Fibroblast of upper back skin (primary cell): ENCODE measurements around the gene PWWP2A.

Experiments used
- DNase-seq: peaks from one replicate; pipeline ENCODE4 v3.0.0-alpha.2; 2013

Gene PWWP2A

GRCh38 chr5:160129841-160130240, 10.6 kb upstream of the PWWP2A start:
- no peak for DNase-seq

GRCh38 chr5:160128632-160129031, 9.4 kb upstream of the PWWP2A start:
- no peak for DNase-seq

GRCh38 chr5:160119905-160120266, 636 bp upstream of the PWWP2A start:
- no peak for DNase-seq

- no peak for DNase-seq
Measured at GRCh38 chr5:160118349-160119141, 705 bp downstream of the PWWP2A start.

GRCh38 chr5:160116991-160117390, 2.3 kb downstream of the PWWP2A start:
- DNase-seq = no peak

- DNase-seq = no peak
Measured at GRCh38 chr5:160108124-160108523, 11.1 kb downstream of the PWWP2A start.

GRCh38 chr5:160105686-160106360, 13.4 kb downstream of the PWWP2A start:
- no peak for DNase-seq

GRCh38 chr5:160097991-160098390, 21.3 kb downstream of the PWWP2A start:
- DNase-seq = no peak

- no peak for DNase-seq
Measured at GRCh38 chr5:160096178-160096577, 23.1 kb downstream of the PWWP2A start.

- DNase-seq = no peak
Measured at GRCh38 chr5:160092960-160093707, 26.1 kb downstream of the PWWP2A start.

- no peak for DNase-seq
Measured at GRCh38 chr5:160092514-160092913, 26.7 kb downstream of the PWWP2A start.

- no peak for DNase-seq
Measured at GRCh38 chr5:160090059-160090458, 29.2 kb downstream of the PWWP2A start.

- DNase-seq = no peak
Measured at GRCh38 chr5:160089531-160089930, 29.7 kb downstream of the PWWP2A start.

- no peak for DNase-seq
Measured at GRCh38 chr5:160088805-160089204, 30.4 kb downstream of the PWWP2A start.

GRCh38 chr5:160087199-160087598, 32.1 kb downstream of the PWWP2A start:
- DNase-seq = no peak

- no peak for DNase-seq
Measured at GRCh38 chr5:160084144-160084543, 35.1 kb downstream of the PWWP2A start.

- DNase-seq = peak; percentile 31
Measured at GRCh38 chr5:160083501-160083900, 35.7 kb downstream of the PWWP2A start.

GRCh38 chr5:160082614-160083500, 36.4 kb downstream of the PWWP2A start:
- peak; percentile 94 for DNase-seq

GRCh38 chr5:160081495-160081894, 37.8 kb downstream of the PWWP2A start:
- DNase-seq = no peak

- no peak for DNase-seq
Measured at GRCh38 chr5:160079753-160080152, 39.5 kb downstream of the PWWP2A start.

- DNase-seq = no peak
Measured at GRCh38 chr5:160076997-160077396, 42.3 kb downstream of the PWWP2A start.

- DNase-seq = no peak
Measured at GRCh38 chr5:160075073-160075472, 44.2 kb downstream of the PWWP2A start.

- DNase-seq = no peak
Measured at GRCh38 chr5:160071916-160072315, 47.3 kb downstream of the PWWP2A start.
